Choroid plexus epithelial cell (primary cell): ENCODE data around the gene ADRA2A.

Experiments
- DNase-seq: peaks from one replicate; pipeline ENCODE4 v3.0.0-alpha.2; 2010; ENCODE audit warnings: low read depth
- H3K4me3 ChIP-seq: 2 replicates; pipeline ENCODE4 v1.5.1; 2011; ENCODE audit warnings: low read depth, mild to moderate bottlenecking, control low read depth, low read length, moderate library complexity
- TF ChIP-seq, protein P1 (sequence below): conservative IDR thresholded peaks from 2 replicates; pipeline ENCODE4 v1.5.1; 2011; ENCODE audit warnings: low read depth, mild to moderate bottlenecking, control low read depth, inconsistent platforms, low read length, moderate library complexity

The ADRA2A gene

DNA sequence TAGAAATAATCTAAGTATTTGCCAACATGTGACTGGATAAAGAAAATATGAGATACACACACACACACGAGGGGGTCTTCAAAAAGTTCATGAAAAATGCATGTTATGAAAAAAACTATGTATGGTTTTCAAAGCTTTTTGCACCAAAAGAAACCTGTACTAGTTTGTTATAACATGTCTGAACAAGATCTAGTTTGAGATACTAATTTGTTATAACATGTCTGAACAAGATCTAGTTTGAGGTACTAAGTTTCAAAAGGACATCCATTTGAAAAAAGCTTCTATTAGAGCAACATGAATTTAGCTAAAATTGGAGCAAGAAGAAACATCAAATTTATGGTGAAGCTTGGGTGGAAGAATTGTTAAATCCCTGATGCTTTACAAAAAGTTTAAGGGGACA lies 19.8 kb upstream of the ADRA2A start:
- H3K4me3 ChIP-seq = no peak overlapping the region

GRCh38 chr10:111063471-111063870 lies 13.4 kb upstream of the ADRA2A start:
- TF ChIP-seq, protein P1, sequence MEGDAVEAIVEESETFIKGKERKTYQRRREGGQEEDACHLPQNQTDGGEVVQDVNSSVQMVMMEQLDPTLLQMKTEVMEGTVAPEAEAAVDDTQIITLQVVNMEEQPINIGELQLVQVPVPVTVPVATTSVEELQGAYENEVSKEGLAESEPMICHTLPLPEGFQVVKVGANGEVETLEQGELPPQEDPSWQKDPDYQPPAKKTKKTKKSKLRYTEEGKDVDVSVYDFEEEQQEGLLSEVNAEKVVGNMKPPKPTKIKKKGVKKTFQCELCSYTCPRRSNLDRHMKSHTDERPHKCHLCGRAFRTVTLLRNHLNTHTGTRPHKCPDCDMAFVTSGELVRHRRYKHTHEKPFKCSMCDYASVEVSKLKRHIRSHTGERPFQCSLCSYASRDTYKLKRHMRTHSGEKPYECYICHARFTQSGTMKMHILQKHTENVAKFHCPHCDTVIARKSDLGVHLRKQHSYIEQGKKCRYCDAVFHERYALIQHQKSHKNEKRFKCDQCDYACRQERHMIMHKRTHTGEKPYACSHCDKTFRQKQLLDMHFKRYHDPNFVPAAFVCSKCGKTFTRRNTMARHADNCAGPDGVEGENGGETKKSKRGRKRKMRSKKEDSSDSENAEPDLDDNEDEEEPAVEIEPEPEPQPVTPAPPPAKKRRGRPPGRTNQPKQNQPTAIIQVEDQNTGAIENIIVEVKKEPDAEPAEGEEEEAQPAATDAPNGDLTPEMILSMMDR = no peak
- no peak overlapping the region for H3K4me3 ChIP-seq
- no peak for DNase-seq

More for the DNA sequence above, 19.8 kb upstream of the ADRA2A start:
- TF ChIP-seq, protein P1 = no peak
- no peak for DNase-seq

- DNase-seq = no peak
- TF ChIP-seq, protein P1 = no peak
- no peak overlapping the region for H3K4me3 ChIP-seq
These were observed 4.6 kb upstream of the ADRA2A start for GRCh38 chr10:111072232-111072631.

DNA sequence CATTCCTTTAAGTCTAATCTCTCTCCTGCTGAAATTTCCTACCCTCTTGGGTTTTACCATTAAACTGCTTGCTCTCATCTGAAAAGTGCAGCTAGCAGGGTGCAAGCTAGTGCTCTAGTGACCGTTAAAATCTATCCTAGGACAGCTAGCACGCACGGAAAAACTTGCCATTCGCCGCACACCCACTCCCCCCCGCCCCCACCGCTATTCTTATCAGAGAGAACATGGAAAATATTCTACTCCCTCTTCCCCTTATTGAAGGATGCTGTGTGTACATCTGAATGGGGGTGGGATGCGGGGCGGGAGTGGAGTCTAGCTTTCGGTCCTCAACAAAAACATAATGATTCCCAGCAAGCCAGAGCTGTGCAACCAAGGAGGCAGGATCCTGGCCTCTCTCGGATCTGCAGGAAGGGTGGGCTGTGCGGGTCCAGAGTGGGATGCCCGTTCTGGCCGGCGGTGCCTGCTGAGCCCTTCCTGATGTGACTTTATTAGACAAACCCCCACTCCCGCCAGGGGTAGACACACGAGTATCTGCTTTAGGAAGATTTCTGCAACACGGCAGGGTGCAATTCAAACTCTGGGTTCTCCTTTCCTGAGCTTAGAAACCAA lies 1.1 kb upstream of the ADRA2A start:
- H3K4me3 ChIP-seq = no peak overlapping the region
- TF ChIP-seq, protein P1 = no peak
- DNase-seq = no peak

DNA sequence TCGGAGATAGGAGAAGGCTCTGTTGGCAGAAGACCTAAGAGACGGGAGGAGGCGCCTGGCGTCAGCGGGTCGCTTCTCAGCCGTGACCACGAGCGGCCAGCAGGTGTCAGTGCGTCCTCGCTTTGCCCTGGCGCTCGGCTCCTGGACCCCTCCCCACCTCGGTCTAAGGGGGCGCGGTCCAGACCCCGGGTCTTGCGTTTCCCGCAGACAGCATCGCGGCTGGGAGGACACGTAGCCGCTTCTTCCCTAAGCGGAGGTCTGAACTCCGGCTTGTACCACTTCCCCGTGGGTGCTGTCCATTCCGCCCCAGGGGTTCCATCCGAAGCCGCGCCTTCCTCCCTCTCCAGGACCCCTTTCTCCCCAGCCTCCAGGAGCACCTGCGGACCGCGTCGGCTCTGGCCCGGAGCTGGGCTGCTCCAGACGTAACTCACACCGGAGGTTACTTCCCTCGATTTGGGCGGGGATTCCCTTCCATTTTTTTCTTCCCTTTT lies 593 bp upstream of the ADRA2A start:
- peak overlapping the region; percentile 48 for H3K4me3 ChIP-seq
- TF ChIP-seq, protein P1 = peak; percentile 82
- DNase-seq = peak; percentile 62

DNA sequence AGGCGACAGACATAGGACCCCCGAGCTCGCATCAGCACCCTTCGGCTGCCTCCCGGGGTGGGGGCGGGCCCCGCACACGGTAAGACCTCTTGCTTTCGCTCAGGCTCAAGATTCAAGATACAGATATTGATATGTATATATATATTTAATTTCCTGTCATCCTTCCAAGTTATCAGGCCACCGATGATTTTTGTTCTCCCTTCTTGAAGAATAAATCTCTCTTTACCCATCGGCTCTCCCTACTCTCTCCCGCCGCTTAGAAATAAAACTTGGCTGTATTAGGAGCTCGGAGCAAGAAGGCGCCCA lies 603 bp downstream of the ADRA2A start:
- TF ChIP-seq, protein P1 = no peak
- H3K4me3 ChIP-seq = peak overlapping the region; percentile 48
- DNase-seq = peak; percentile 12

GRCh38 chr10:111077785-111078504 lies 1.1 kb downstream of the ADRA2A start:
- H3K4me3 ChIP-seq = peak overlapping the region; percentile 29

More at GRCh38 chr10:111077785-111078504, 1.1 kb downstream of the ADRA2A start:
- no peak for DNase-seq
- TF ChIP-seq, protein P1 = no peak
